T-helper 2 cell treated with Interferon-gamma antibody and Interleukin-4, amounts not matched to agents 5 μg/mL and 100 μg/mL, for 36 hours (primary cell): ENCODE measurements around the gene CFLAR.
"Not testable (repeated sequence)": the region's sequence is repeated elsewhere in the genome, so short reads cannot be mapped to it uniquely, and the experiment has no call there.

Experiments used
- DNase-seq: peaks from one replicate; pipeline ENCODE4 v3.0.0; 2021; ENCODE audit warnings: low spot score
- H3K27ac Mint-ChIP-seq: one replicate; pipeline ENCODE4 v1.8.0; 2021; ENCODE audit warnings: mild to moderate bottlenecking, mixed read lengths
- H3K27me3 Mint-ChIP-seq: one replicate; pipeline ENCODE4 v1.8.0; 2021; ENCODE audit warnings: low read depth, mixed read lengths
- H3K36me3 Mint-ChIP-seq: one replicate; pipeline ENCODE4 v1.8.0; 2021; ENCODE audit warnings: low read depth, mixed read lengths
- H3K4me1 Mint-ChIP-seq: one replicate; pipeline ENCODE4 v1.8.0; 2021; ENCODE audit warnings: low read depth, mixed read lengths
- H3K4me3 Mint-ChIP-seq: one replicate; pipeline ENCODE4 v1.8.0; 2022; ENCODE audit warnings: mild to moderate bottlenecking, moderate library complexity, mixed read lengths
- H3K9me3 Mint-ChIP-seq: one replicate; pipeline ENCODE4 v1.8.0; 2021; ENCODE audit warnings: mixed read lengths

The CFLAR gene

GRCh38 chr2:201110615-201111014 is 5.3 kb upstream of the CFLAR start:
- Mint-ChIP-seq H3K27me3 (peaks cover 7% of the 10 kb centered on the region), H3K9me3 (peaks cover 4% of the 10 kb centered on the region), H3K27ac (no peak overlapping the region), H3K36me3 (peaks cover 9% of the 10 kb centered on the region), H3K4me3 (no peak overlapping the region), H3K4me1 (peaks cover 15% of the 10 kb centered on the region)
- DNase-seq: no peak

- no peak for DNase-seq
- H3K4me1 Mint-ChIP-seq: peaks cover 15% of the 10 kb centered on the region
- peaks cover 9% of the 10 kb centered on the region for H3K36me3 Mint-ChIP-seq
- H3K4me3 Mint-ChIP-seq: no peak overlapping the region
- no peak overlapping the region for H3K27ac Mint-ChIP-seq
- H3K9me3 Mint-ChIP-seq: peaks cover 4% of the 10 kb centered on the region
- H3K27me3 Mint-ChIP-seq: peaks cover 7% of the 10 kb centered on the region
Measured at GRCh38 chr2:201111096-201111495, 4.9 kb upstream of the CFLAR start.

DNA sequence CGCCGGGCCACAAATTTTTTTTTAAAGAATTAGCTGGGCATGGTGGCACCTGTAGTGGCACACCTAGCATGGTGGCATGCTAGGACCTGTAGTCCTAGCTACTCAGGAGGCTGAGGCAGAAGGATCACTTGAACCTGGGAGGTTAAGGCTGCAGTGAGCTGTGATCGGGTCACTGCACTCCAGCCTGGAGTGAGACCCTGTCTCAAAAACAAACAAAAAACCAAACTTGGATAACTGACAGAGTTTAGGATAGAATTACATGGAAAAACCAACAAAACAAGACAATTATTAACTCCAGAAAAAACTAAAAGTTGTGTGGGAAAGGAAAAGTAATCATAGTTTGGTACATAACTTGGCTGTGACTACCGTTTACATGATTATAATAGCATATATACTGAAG is 1.6 kb upstream of the CFLAR start:
- Mint-ChIP-seq H3K36me3 (peaks cover 14% of the 10 kb centered on the region), H3K27ac (peak overlapping the region; percentile 98), H3K4me1 (peaks cover 24% of the 10 kb centered on the region), H3K4me3 (peak overlapping the region; percentile 94), H3K9me3 (peaks cover 4% of the 10 kb centered on the region), H3K27me3 (peaks cover 3% of the 10 kb centered on the region)
- no peak for DNase-seq

GRCh38 chr2:201114846-201115245 is 1.1 kb upstream of the CFLAR start:
- peak overlapping the region; percentile 94 for H3K4me3 Mint-ChIP-seq
- peaks cover 18% of the 10 kb centered on the region for H3K36me3 Mint-ChIP-seq
- peaks cover 3% of the 10 kb centered on the region for H3K27me3 Mint-ChIP-seq
- peaks cover 4% of the 10 kb centered on the region for H3K9me3 Mint-ChIP-seq
- DNase-seq: no peak
- peaks cover 24% of the 10 kb centered on the region for H3K4me1 Mint-ChIP-seq
- H3K27ac Mint-ChIP-seq: peak overlapping the region; percentile 98

GRCh38 chr2:201116959-201117734 is 1.2 kb downstream of the CFLAR start:
- peaks cover 37% of the 10 kb centered on the region for H3K4me1 Mint-ChIP-seq

DNA sequence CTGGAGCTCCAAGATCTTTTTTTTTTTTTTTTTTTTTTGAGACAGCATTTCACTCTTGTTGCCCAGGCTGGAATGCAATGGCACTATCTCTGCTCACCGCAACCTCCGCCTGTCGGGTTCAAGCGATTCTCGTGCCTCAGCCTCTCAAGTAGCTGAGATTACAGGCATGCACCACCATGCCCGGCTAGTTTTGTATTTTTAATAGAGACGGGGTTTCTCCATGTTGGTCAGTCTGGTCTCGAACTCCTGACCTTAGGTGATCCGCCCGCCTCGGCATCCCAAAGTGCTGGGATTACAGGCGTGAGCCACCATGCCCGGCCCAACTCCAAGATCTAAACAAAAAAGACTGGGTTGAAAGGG is 1.8 kb downstream of the CFLAR start:
- H3K36me3 Mint-ChIP-seq: peaks cover 41% of the 10 kb centered on the region
- peak overlapping the region; percentile 94 for H3K4me3 Mint-ChIP-seq
- not testable (repeated sequence) for H3K27me3 Mint-ChIP-seq, DNase-seq, H3K9me3 Mint-ChIP-seq
- peaks cover 43% of the 10 kb centered on the region for H3K4me1 Mint-ChIP-seq
- H3K27ac Mint-ChIP-seq: peak overlapping the region; percentile 98

More at GRCh38 chr2:201116959-201117734, 1.2 kb downstream of the CFLAR start:
- Mint-ChIP-seq H3K27ac (peak overlapping the region; percentile 98), H3K27me3 (peaks cover 3% of the 10 kb centered on the region), H3K36me3 (peaks cover 35% of the 10 kb centered on the region), H3K9me3 (peaks cover 4% of the 10 kb centered on the region), H3K4me3 (peak overlapping the region; percentile 94)
- peak; percentile 67 for DNase-seq

- H3K9me3 Mint-ChIP-seq: peaks cover 4% of the 10 kb centered on the region
- peak overlapping the region; percentile 94 for H3K4me3 Mint-ChIP-seq
- H3K27ac Mint-ChIP-seq: peak overlapping the region; percentile 98
- peaks cover 45% of the 10 kb centered on the region for H3K36me3 Mint-ChIP-seq
- peaks cover 47% of the 10 kb centered on the region for H3K4me1 Mint-ChIP-seq
- peak; percentile 85 for DNase-seq
- H3K27me3 Mint-ChIP-seq: peaks cover 3% of the 10 kb centered on the region
Measured at GRCh38 chr2:201118121-201118960, 2.4 kb downstream of the CFLAR start.

DNA sequence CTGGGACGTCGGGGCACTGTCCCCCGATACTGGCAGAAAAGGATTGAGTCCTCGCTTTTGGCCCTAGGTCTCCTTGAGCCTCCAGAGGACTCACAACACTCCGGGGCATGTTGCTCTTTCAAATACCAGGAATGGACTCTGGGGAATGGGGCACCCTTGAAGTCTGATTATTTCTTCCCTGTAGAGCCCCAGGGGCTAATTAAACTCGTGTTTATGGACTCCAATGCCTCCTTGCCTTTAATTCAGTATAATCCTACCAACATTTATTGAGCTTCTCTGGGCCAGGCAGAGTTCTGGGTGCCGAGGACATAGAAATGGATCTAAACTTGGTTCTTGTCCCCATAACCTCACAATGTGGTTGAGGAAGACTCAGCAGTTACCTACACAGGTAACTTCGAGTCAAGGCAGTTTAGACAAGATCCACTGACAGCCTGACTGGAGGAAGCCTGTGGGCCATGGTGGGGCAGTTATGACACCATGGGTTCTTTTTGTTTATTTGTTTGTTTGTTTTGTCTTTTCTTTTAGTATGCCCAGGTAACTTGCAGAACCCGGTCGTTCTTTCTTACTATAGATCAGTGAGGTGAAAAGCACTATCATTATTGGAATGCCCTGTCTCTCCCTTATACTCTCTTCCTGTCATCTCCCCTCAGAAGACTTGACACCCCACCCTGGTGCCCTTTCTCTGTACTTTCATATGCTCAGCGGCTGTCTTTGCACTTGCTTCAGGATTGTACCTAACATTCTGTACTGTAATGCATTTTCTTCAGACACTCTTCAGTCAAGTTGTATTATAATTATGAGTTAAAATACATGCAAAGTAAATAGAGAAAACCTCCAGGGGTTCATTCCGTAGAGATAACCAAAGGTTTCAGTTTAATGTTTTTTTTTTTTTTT is 3.2 kb downstream of the CFLAR start:
- Mint-ChIP-seq H3K36me3 (peaks cover 52% of the 10 kb centered on the region), H3K4me1 (peaks cover 51% of the 10 kb centered on the region), H3K9me3 (peaks cover 4% of the 10 kb centered on the region), H3K27me3 (peaks cover 3% of the 10 kb centered on the region), H3K4me3 (peak overlapping the region; percentile 94), H3K27ac (peak overlapping the region; percentile 98)
- DNase-seq: no peak

GRCh38 chr2:201122276-201122675 is 6.3 kb downstream of the CFLAR start:
- Mint-ChIP-seq H3K36me3 (peaks cover 50% of the 10 kb centered on the region), H3K27me3 (no peaks in the 10 kb centered on the region), H3K27ac (peak overlapping the region; percentile 53), H3K9me3 (no peaks in the 10 kb centered on the region), H3K4me1 (peaks cover 62% of the 10 kb centered on the region), H3K4me3 (peak overlapping the region; percentile 94)
- DNase-seq: no peak

- peaks cover 79% of the 10 kb centered on the region for H3K4me1 Mint-ChIP-seq
- no peaks in the 10 kb centered on the region for H3K9me3 Mint-ChIP-seq
- H3K36me3 Mint-ChIP-seq: peaks cover 49% of the 10 kb centered on the region
- H3K27ac Mint-ChIP-seq: peak overlapping the region; percentile 90
- peak overlapping the region; percentile 94 for H3K4me3 Mint-ChIP-seq
- peak; percentile 50 for DNase-seq
- no peaks in the 10 kb centered on the region for H3K27me3 Mint-ChIP-seq
Measured at GRCh38 chr2:201126308-201127151, 10.6 kb downstream of the CFLAR start.

- H3K27me3 Mint-ChIP-seq: no peaks in the 10 kb centered on the region
Measured at GRCh38 chr2:201127152-201127511, 11.2 kb downstream of the CFLAR start.

DNA sequence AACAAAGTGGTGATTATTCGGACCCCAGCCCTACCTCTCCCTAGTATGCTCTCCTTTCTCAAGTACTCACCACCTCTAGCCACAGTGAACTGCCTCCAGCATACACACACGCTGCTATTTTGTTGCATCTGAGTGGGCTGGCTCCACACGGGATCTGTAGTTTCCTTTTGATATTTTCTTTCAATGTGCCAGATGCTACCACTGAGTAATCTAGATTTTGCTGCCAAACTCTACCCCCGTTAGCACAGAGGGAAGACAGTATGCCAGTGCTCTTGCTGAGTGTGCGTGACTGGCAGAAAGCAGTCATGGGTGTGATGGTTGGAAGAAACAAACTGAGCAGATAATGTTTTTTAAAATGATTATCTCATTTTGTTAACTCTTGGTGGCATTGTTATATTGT is 11.6 kb downstream of the CFLAR start:
- H3K4me1 Mint-ChIP-seq: peaks cover 80% of the 10 kb centered on the region
- DNase-seq: peak; percentile 60
- peaks cover 47% of the 10 kb centered on the region for H3K36me3 Mint-ChIP-seq
- no peaks in the 10 kb centered on the region for H3K9me3 Mint-ChIP-seq
- H3K27ac Mint-ChIP-seq: peak overlapping the region; percentile 90
- peak overlapping the region; percentile 94 for H3K4me3 Mint-ChIP-seq
- H3K27me3 Mint-ChIP-seq: no peaks in the 10 kb centered on the region

More at GRCh38 chr2:201127152-201127511, 11.2 kb downstream of the CFLAR start:
- Mint-ChIP-seq H3K4me3 (peak overlapping the region; percentile 94), H3K4me1 (peaks cover 81% of the 10 kb centered on the region), H3K36me3 (peaks cover 48% of the 10 kb centered on the region), H3K9me3 (no peaks in the 10 kb centered on the region), H3K27ac (peak overlapping the region; percentile 90)
- no peak for DNase-seq

GRCh38 chr2:201128033-201128432 is 12.1 kb downstream of the CFLAR start:
- no peaks in the 10 kb centered on the region for H3K27me3 Mint-ChIP-seq
- H3K36me3 Mint-ChIP-seq: peaks cover 48% of the 10 kb centered on the region
- no peak for DNase-seq

More at GRCh38 chr2:201128033-201128432, 12.1 kb downstream of the CFLAR start:
- Mint-ChIP-seq H3K9me3 (no peaks in the 10 kb centered on the region), H3K4me1 (peaks cover 80% of the 10 kb centered on the region), H3K27ac (peak overlapping the region; percentile 90), H3K4me3 (peak overlapping the region; percentile 94)
